ENCODE measurements around the gene SCN9A.

DNA sequence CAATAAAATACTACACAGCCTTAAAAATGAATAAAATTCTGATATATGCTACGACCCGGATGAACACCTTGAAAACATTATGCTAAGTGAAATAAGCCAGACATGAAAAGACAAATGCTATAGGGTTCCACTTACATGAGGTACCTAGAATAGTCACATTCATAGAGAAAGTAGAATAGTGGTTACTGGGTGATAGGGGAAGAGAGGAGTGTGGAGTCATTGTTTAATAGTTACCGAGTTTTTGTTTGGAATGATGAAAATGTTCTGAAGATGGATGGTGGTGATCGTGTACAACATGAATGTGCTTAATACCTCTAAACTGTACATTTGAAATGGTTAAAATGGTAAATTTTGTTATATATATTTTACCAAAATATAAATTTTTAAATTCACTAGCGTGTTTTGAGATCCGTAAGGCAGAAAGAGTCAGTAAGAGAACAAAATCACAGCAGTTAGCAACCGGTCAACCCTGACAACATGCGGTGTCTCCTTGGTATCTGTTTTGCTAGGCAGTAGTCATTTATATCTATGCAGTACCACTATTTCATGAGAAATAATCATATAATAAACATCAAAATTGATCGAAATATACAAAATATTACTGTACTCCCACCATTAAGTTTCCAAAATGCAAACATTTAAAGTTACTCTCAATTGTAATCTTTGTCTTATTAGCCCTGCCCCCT lies 11.1 kb downstream of the SCN9A start:
- TF ChIP-seq MXI1 (conservative IDR thresholded peaks at IDR 0.05; ENCODE audit: poor library complexity, severe bottlenecking): no peak
- TF ChIP-seq, protein P1, sequence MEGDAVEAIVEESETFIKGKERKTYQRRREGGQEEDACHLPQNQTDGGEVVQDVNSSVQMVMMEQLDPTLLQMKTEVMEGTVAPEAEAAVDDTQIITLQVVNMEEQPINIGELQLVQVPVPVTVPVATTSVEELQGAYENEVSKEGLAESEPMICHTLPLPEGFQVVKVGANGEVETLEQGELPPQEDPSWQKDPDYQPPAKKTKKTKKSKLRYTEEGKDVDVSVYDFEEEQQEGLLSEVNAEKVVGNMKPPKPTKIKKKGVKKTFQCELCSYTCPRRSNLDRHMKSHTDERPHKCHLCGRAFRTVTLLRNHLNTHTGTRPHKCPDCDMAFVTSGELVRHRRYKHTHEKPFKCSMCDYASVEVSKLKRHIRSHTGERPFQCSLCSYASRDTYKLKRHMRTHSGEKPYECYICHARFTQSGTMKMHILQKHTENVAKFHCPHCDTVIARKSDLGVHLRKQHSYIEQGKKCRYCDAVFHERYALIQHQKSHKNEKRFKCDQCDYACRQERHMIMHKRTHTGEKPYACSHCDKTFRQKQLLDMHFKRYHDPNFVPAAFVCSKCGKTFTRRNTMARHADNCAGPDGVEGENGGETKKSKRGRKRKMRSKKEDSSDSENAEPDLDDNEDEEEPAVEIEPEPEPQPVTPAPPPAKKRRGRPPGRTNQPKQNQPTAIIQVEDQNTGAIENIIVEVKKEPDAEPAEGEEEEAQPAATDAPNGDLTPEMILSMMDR (IDR thresholded peaks at IDR 0.05; ENCODE audit: poor library complexity, severe bottlenecking): no peak
- TF ChIP-seq POLR2AphosphoS5 (IDR thresholded peaks at IDR 0.05): no peak
- TF ChIP-seq, protein P2, sequence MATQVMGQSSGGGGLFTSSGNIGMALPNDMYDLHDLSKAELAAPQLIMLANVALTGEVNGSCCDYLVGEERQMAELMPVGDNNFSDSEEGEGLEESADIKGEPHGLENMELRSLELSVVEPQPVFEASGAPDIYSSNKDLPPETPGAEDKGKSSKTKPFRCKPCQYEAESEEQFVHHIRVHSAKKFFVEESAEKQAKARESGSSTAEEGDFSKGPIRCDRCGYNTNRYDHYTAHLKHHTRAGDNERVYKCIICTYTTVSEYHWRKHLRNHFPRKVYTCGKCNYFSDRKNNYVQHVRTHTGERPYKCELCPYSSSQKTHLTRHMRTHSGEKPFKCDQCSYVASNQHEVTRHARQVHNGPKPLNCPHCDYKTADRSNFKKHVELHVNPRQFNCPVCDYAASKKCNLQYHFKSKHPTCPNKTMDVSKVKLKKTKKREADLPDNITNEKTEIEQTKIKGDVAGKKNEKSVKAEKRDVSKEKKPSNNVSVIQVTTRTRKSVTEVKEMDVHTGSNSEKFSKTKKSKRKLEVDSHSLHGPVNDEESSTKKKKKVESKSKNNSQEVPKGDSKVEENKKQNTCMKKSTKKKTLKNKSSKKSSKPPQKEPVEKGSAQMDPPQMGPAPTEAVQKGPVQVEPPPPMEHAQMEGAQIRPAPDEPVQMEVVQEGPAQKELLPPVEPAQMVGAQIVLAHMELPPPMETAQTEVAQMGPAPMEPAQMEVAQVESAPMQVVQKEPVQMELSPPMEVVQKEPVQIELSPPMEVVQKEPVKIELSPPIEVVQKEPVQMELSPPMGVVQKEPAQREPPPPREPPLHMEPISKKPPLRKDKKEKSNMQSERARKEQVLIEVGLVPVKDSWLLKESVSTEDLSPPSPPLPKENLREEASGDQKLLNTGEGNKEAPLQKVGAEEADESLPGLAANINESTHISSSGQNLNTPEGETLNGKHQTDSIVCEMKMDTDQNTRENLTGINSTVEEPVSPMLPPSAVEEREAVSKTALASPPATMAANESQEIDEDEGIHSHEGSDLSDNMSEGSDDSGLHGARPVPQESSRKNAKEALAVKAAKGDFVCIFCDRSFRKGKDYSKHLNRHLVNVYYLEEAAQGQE (IDR thresholded peaks at IDR 0.05; ENCODE audit: borderline replicate concordance): no peak
- TF ChIP-seq EZH2 (IDR thresholded peaks at IDR 0.05; ENCODE audit: borderline replicate concordance, insufficient read depth, low read length, poor library complexity, severe bottlenecking): no peak
- TF ChIP-seq RAD21 (conservative IDR thresholded peaks at IDR 0.05): no peak
- TF ChIP-seq EP300 (conservative IDR thresholded peaks at IDR 0.05; ENCODE audit: poor library complexity, severe bottlenecking): no peak
